Measurements from ENCODE around the gene TGDS. TPM values are rescaled to one million over a fixed set of nuclear protein-coding genes. Genes with fewer than 3 reads are reported as not detected.

Gene TGDS
- total RNA-seq, 4 donors from 2014 or later: 15.8 to 25.2 (median 20.4) TPM

- 97 to 98% methylated on average over 1 of the region's 1 CpG for WGBS, 2 donors
- intact Hi-C loops (cut with DNase I): no loop called here
- no peaks in the 10 kb centered on the region for H3K9me3 ChIP-seq
- H3K27ac ChIP-seq: no peak overlapping the region
- no peak for DNase-seq
- no peak for TF ChIP-seq CTCF (IDR thresholded peaks at IDR 0.05)
- TF ChIP-seq POLR2A (IDR thresholded peaks at IDR 0.05): no peak
- H3K4me3 ChIP-seq (replicated peaks in 1 of 3): no peak overlapping the region
- H3K36me3 ChIP-seq: peaks cover 24 to 27% of the 10 kb centered on the region in 2 donors
- no peaks in the 10 kb centered on the region for H3K27me3 ChIP-seq
- H3K4me1 ChIP-seq: no peaks in the 10 kb centered on the region
These were observed 27.5 kb downstream of the TGDS start for GRCh38 chr13:94568443-94568842.

GRCh38 chr13:94567581-94567980, 28.4 kb downstream of the TGDS start:
- H3K27me3 ChIP-seq: no peaks in the 10 kb centered on the region
- H3K27ac ChIP-seq: no peak overlapping the region
- no peak for DNase-seq
- no peak for TF ChIP-seq CTCF (IDR thresholded peaks at IDR 0.05)
- no peak for TF ChIP-seq POLR2A (IDR thresholded peaks at IDR 0.05)
- 94 to 97% methylated on average over 3 of the region's 3 CpGs for WGBS, 2 donors
- H3K9me3 ChIP-seq: no peaks in the 10 kb centered on the region
- intact Hi-C loops (cut with DNase I): no loop called here
- H3K36me3 ChIP-seq: peaks cover 19 to 20% of the 10 kb centered on the region in 2 donors
- H3K4me3 ChIP-seq (replicated peaks in 1 of 3): no peak overlapping the region
- no peaks in the 10 kb centered on the region for H3K4me1 ChIP-seq

GRCh38 chr13:94561126-94561525, 34.8 kb downstream of the TGDS start:
- H3K4me3 ChIP-seq (replicated peaks in 1 of 3): no peak overlapping the region
- no peaks in the 10 kb centered on the region for H3K9me3 ChIP-seq
- WGBS, 2 donors: 86 to 91% methylated on average over 3 of the region's 3 CpGs
- no peaks in the 10 kb centered on the region for H3K27me3 ChIP-seq
- H3K36me3 ChIP-seq: no peaks in the 10 kb centered on the region
- no peak overlapping the region for H3K27ac ChIP-seq
- TF ChIP-seq CTCF (IDR thresholded peaks at IDR 0.05) (no peak), POLR2A (IDR thresholded peaks at IDR 0.05) (no peak)
- no peak for DNase-seq
- H3K4me1 ChIP-seq: no peaks in the 10 kb centered on the region
- intact Hi-C loops (cut with DNase I): no loop called here

- no peak overlapping the region for H3K4me3 ChIP-seq (replicated peaks in 1 of 3)
- TF ChIP-seq POLR2A (IDR thresholded peaks at IDR 0.05): no peak
- TF ChIP-seq CTCF (IDR thresholded peaks at IDR 0.05): no peak
- no peaks in the 10 kb centered on the region for H3K36me3 ChIP-seq
- DNase-seq: no peak
- H3K9me3 ChIP-seq: no peaks in the 10 kb centered on the region
- intact Hi-C loops (cut with DNase I): no loop called here
- H3K4me1 ChIP-seq: no peaks in the 10 kb centered on the region
- 78 to 84% methylated on average over 2 of the region's 2 CpGs for WGBS, 2 donors
- no peak overlapping the region for H3K27ac ChIP-seq
- H3K27me3 ChIP-seq: no peaks in the 10 kb centered on the region
These were observed 35.8 kb downstream of the TGDS start for GRCh38 chr13:94560116-94560515.

GRCh38 chr13:94559222-94559795, 36.6 kb downstream of the TGDS start:
- intact Hi-C loops (cut with DNase I): no loop called here
- WGBS, 2 donors: 85 to 94% methylated on average over 6 of the region's 6 CpGs

More at GRCh38 chr13:94559222-94559795, 36.6 kb downstream of the TGDS start:
- no peaks in the 10 kb centered on the region for H3K36me3 ChIP-seq
- H3K27ac ChIP-seq: no peak overlapping the region
- no peaks in the 10 kb centered on the region for H3K27me3 ChIP-seq
- no peak for DNase-seq
- H3K4me3 ChIP-seq (replicated peaks in 1 of 3): no peak overlapping the region
- H3K9me3 ChIP-seq: no peaks in the 10 kb centered on the region
- TF ChIP-seq POLR2A (IDR thresholded peaks at IDR 0.05) (no peak), CTCF (IDR thresholded peaks at IDR 0.05) (no peak)
- no peaks in the 10 kb centered on the region for H3K4me1 ChIP-seq

All from thyroid gland (tissue), 4 donors.